ENCODE data around the gene KRTAP5-3.

DNA sequence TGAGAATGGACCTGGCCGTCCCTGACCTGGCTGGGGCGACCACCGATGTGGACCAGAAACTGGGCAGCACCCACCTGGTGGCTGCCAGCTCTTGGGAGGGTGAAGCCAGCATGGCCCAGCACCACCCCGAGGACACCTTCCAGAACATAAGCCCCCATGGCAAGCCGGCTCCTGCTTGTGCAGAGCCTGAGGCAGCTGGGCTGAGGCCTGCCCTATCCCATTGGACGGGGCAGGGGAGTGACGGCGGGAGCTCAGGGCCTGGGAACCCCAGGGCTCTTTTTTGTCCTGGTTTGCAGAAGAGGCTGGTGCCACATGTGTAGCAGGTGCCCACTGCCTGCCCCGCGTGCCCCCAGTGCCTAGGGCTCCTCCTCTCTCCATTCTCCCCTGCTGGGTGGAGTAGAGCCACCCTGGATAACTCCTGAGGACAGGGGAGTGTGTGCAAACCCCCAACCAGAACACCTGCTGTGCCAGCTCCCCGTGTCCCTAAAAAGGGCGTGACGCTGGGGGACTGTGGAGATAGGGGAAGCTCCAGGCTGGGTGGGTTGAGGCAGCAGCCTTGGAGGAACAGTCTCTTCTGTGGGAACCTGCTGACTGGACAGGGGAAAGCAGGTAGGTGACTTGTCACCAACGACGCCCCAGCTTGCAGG is 48.1 kb downstream of the KRTAP5-3 start:
- TF ChIP-seq TAF1 (IDR thresholded peaks at IDR 0.05; ENCODE audit: borderline replicate concordance, insufficient read depth, low read length): no peak
- no peak for TF ChIP-seq POLR2AphosphoS5 (IDR thresholded peaks at IDR 0.05; ENCODE audit: low read depth, low read length)
- TF ChIP-seq, protein P1, sequence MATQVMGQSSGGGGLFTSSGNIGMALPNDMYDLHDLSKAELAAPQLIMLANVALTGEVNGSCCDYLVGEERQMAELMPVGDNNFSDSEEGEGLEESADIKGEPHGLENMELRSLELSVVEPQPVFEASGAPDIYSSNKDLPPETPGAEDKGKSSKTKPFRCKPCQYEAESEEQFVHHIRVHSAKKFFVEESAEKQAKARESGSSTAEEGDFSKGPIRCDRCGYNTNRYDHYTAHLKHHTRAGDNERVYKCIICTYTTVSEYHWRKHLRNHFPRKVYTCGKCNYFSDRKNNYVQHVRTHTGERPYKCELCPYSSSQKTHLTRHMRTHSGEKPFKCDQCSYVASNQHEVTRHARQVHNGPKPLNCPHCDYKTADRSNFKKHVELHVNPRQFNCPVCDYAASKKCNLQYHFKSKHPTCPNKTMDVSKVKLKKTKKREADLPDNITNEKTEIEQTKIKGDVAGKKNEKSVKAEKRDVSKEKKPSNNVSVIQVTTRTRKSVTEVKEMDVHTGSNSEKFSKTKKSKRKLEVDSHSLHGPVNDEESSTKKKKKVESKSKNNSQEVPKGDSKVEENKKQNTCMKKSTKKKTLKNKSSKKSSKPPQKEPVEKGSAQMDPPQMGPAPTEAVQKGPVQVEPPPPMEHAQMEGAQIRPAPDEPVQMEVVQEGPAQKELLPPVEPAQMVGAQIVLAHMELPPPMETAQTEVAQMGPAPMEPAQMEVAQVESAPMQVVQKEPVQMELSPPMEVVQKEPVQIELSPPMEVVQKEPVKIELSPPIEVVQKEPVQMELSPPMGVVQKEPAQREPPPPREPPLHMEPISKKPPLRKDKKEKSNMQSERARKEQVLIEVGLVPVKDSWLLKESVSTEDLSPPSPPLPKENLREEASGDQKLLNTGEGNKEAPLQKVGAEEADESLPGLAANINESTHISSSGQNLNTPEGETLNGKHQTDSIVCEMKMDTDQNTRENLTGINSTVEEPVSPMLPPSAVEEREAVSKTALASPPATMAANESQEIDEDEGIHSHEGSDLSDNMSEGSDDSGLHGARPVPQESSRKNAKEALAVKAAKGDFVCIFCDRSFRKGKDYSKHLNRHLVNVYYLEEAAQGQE (IDR thresholded peaks at IDR 0.05; ENCODE audit: insufficient read depth in 1 of 2, low read depth in 2 of 2, low read length in 2 of 2): no peak
